OCI-LY7 (cell line): ENCODE results near the gene SFTPD. TPM values are rescaled to one million over a fixed set of nuclear protein-coding genes. Genes with fewer than 3 reads are reported as not detected.

ENCODE experiments used
- BruUV-seq: library from RNA; stranded (reverse); fragments of 400-500 nt; replicated peaks from 2 replicates; lab custom pipeline; 2021; lab: Mats Ljungman, UMichigan
- CTCF ChIA-PET: fragments of 300-600 bp; sonication (Branson Sonifier 250); formaldehyde crosslinking; loops from one replicate; lab custom pipeline; 2022; ENCODE audit warnings: antibody characterized with exemption; ENCODE audit not compliant: unreplicated experiment; lab: Charles Lee
- POLR2A ChIA-PET: fragments of 300-600 bp; sonication (Branson Sonifier 250); formaldehyde crosslinking; loops from one replicate; lab custom pipeline; 2022; ENCODE audit warnings: antibody characterized with exemption; lab: Charles Lee
- DNase-seq: peaks from one replicate; pipeline ENCODE4 v3.0.0-alpha.2; 2015; ENCODE audit warnings: low spot score
- H2AFZ ChIP-seq: fragments of 200-600 bp; sonication (generic), shearing (Covaris generic); 2 replicates; pipeline ENCODE4 v1.6.1; 2014; ENCODE audit warnings: mild to moderate bottlenecking, antibody characterized with exemption, low read length, moderate library complexity
- H3K27ac ChIP-seq: fragments of 200-600 bp; sonication (generic); 2 replicates; pipeline ENCODE4 v1.5.1; 2014; ENCODE audit warnings: mixed run types, low read depth, mild to moderate bottlenecking, moderate library complexity, low read length, inconsistent platforms; ENCODE audit not compliant: poor library complexity, severe bottlenecking
- H3K36me3 ChIP-seq: fragments of 200-600 bp; sonication (generic); 2 replicates; pipeline ENCODE4 v1.6.1; 2014; ENCODE audit warnings: mild to moderate bottlenecking, antibody characterized with exemption, low read length, moderate library complexity, mixed read lengths; ENCODE audit not compliant: insufficient read depth
- H3K4me1 ChIP-seq: fragments of 200-600 bp; sonication (generic); 2 replicates; pipeline ENCODE4 v1.5.1; 2014; ENCODE audit warnings: mild to moderate bottlenecking, low read length; ENCODE audit not compliant: insufficient read depth, poor library complexity, severe bottlenecking
- H3K4me2 ChIP-seq: fragments of 200-600 bp; sonication (generic); 2 replicates; pipeline ENCODE4 v1.6.1; 2014; ENCODE audit warnings: mild to moderate bottlenecking, low read length
- H3K4me3 ChIP-seq: fragments of 200-600 bp; sonication (generic); 2 replicates; pipeline ENCODE4 v1.5.1; 2014; ENCODE audit warnings: mild to moderate bottlenecking, low read depth, low read length; ENCODE audit not compliant: poor library complexity, severe bottlenecking
- H3K79me2 ChIP-seq: fragments of 200-600 bp; sonication (generic); 2 replicates; pipeline ENCODE4 v1.6.1; 2016; ENCODE audit warnings: low read depth, mild to moderate bottlenecking, low read length, moderate library complexity, mixed read lengths; ENCODE audit not compliant: insufficient read depth
- H3K9me2 ChIP-seq: fragments of 200-600 bp; sonication (generic); 2 replicates; pipeline ENCODE4 v1.6.1; 2016; ENCODE audit warnings: mild to moderate bottlenecking, low read length, mixed read lengths; ENCODE audit not compliant: insufficient read depth
- H3K9me3 ChIP-seq: fragments of 200-600 bp; sonication (generic); 2 replicates; pipeline ENCODE4 v1.6.1; 2014; ENCODE audit warnings: mild to moderate bottlenecking, mixed run types, low read length, mixed read lengths
- H4K20me1 ChIP-seq: fragments of 200-600 bp; sonication (generic); 2 replicates; pipeline ENCODE4 v1.6.1; 2014; ENCODE audit warnings: mild to moderate bottlenecking, antibody characterized with exemption, low read length, moderate library complexity, mixed read lengths; ENCODE audit not compliant: insufficient read depth
- CTCF ChIP-seq: fragments of 200-600 bp; sonication (generic); conservative IDR thresholded peaks from 2 replicates; pipeline ENCODE4 v1.5.1; 2014; ENCODE audit warnings: mild to moderate bottlenecking, antibody characterized with exemption, low read length, moderate library complexity, mixed read lengths
- EZH2phosphoT487 ChIP-seq: fragments of 200-600 bp; sonication (generic); IDR thresholded peaks from 2 replicates; pipeline ENCODE4 v1.6.1; 2018; ENCODE audit warnings: low read depth, borderline replicate concordance, mild to moderate bottlenecking, mixed run types, antibody characterized with exemption, low read length, moderate library complexity, mixed read lengths
- intact Hi-C: fragments of 100-400 bp; cut with micrococcal nuclease; formaldehyde crosslinking; loops from one replicate; pipeline ENCODE4 v1.10.0; 2022; ENCODE audit not compliant: unreplicated experiment
- total RNA-seq, 2 experiments: library from RNA; depleted of rRNA in 1 of 2; stranded (reverse); fragments of >200 nt in 1 of 2; shearing (Covaris generic) in 1 of 2; gene quantifications; 2 replicates each; pipeline ENCODE4 v1.2.3, GENCODE V29; 2014 to 2022

The SFTPD gene
- total RNA-seq, 2 experiments from 2014 or later, result not detected

DNA sequence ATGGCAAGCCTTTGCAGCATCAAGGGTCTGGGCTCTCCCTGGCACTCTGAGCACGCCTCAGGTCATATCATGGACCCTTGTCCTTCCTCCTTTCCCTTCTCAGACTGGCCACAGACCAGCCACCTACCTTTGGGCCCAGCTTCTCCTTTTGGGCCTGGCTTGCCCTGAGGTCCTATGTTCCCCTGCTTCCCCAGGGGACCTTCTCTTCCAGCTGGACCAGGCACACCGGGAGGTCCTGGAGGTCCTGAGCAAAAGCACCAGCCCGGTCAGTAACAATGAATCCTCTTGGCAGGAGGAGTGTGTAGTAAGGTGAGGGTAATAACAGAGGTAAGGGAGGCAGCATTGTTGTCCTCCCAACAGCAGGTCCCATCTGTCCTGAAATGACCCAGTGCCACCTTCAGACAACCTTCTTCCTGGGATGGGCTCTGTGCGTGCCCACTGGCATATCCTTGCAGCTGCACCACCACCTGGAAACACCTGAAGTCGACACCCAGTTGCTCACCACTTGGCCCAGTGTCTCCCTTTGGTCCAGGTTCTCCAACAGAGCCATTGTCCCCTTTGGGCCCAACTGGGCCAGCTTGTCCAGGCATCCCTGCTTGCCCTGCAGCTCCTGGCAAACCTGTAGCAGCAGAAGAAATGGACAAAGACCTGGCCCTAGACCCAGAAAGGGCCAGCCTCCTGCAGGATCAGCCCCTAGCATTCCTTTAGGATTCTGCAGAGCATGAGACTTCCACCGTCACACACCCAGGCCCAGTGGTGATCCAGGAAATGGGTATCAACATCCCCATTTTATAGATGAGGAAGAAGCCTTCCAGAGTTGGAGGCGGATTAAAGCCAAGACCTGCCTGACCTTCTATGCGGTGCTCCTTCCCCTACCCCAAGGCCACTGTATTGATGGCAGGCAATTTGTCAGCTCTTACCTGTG is 6.4 kb downstream of the SFTPD start:
- TF ChIP-seq CTCF (no peak), EZH2phosphoT487 (no peak)
- Histone ChIP-seq H3K4me2 (no peak overlapping the region), H4K20me1 (no peaks in the 10 kb centered on the region), H3K27ac (no peak overlapping the region), H3K4me3 (no peak overlapping the region), H3K79me2 (no peaks in the 10 kb centered on the region), H3K4me1 (peaks cover 9% of the 10 kb centered on the region), H3K9me2 (no peaks in the 10 kb centered on the region), H3K9me3 (no peaks in the 10 kb centered on the region), H3K36me3 (no peaks in the 10 kb centered on the region), H2AFZ (no peak overlapping the region)
- ChIA-PET CTCF (no interaction called here), POLR2A (no interaction called here)
- no TSS peak for BruUV-seq
- DNase-seq, result no peak
- intact Hi-C loops, result no loop called here

GRCh38 chr10:79941585-79942210 is 7.2 kb downstream of the SFTPD start:
- ChIA-PET CTCF (no interaction called here), POLR2A (interaction anchor here (0.6 kb wide), 1 partner anchor 45 kb away, joined by 3 read pairs; no protein-coding TSS in a partner anchor)
- TF ChIP-seq CTCF (no peak), EZH2phosphoT487 (no peak)
- no peaks in the 10 kb centered on the region for H3K79me2 ChIP-seq
- no peak for DNase-seq
- H3K4me3 ChIP-seq, result no peak overlapping the region
- H3K9me3 ChIP-seq, result no peaks in the 10 kb centered on the region
- BruUV-seq, result no TSS peak
- peaks cover 9% of the 10 kb centered on the region for H3K4me1 ChIP-seq
- H2AFZ ChIP-seq, result no peak overlapping the region
- intact Hi-C loops, result no loop called here
- no peaks in the 10 kb centered on the region for H4K20me1 ChIP-seq
- no peak overlapping the region for H3K27ac ChIP-seq
- H3K4me2 ChIP-seq, result no peak overlapping the region
- no peaks in the 10 kb centered on the region for H3K9me2 ChIP-seq
- H3K36me3 ChIP-seq, result no peaks in the 10 kb centered on the region
